Measurements from ENCODE around the gene TRAM2. TPM values are rescaled to one million over a fixed set of nuclear protein-coding genes. Genes with fewer than 3 reads are reported as not detected.

TRAM2 gene, protein sequence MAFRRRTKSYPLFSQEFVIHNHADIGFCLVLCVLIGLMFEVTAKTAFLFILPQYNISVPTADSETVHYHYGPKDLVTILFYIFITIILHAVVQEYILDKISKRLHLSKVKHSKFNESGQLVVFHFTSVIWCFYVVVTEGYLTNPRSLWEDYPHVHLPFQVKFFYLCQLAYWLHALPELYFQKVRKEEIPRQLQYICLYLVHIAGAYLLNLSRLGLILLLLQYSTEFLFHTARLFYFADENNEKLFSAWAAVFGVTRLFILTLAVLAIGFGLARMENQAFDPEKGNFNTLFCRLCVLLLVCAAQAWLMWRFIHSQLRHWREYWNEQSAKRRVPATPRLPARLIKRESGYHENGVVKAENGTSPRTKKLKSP
- total RNA-seq: 10 to 100 TPM in 1 of 6 donors, 1 to 10 TPM in 5; 3.9 to 11.2 (median 6.1) TPM
- 1 to 10 TPM; 1.9 to 3.2 TPM for polyA plus RNA-seq

DNA sequence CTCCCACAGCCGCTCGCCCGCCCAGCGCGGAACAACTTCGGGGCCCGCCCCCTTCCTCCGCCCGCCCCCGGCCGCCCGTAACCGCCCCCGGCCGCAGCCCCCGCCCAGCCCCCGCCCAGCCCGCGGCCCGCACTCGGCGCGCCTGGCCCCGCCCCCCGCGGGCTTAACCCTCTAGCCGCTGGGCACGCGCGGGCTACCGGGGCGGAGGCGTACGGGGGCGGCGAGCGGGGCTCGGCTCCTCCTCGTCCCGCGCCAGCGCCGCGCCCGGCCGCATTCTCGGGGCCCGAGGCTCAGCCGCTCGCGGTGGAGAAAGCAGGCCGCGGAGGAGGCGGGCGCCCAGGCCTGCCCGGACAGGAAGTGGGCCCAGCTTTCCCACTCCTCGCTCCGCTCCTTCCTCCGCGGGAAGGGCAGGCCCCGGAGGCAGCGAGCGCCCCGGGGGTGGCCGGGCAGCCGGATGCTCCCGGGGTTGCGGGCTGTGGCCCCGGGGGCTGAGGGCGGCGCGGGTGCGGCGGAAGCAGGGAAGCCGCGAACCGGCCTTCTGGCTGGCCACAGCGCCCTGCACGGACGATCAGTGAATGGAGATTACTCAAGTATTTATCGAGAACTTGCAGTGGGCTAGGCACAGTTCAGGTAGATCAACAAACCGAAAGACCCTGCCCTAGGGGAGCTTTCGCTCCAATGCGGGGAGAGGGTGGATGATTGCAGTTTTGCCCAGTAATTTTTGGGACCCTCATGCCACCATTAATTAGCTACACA is at the start of gene TRAM2:
TSS of gene TRAM2 (minus strand) at position 39 of the 756 bp plus-strand sequence. CDS start 145 bp downstream, outside the sequence.
- Histone ChIP-seq H3K27me3 (no peaks in the 10 kb centered on the region), H3K27ac (peak within 1 kb of the TSS; percentile 97), H3K4me1 (peaks cover 4 to 7% (median 4%) of the 10 kb centered on the region in 3 donors), H3K9me3 (no peaks in the 10 kb centered on the region), H3K4me3 (peak within 1 kb of the TSS; percentile 71 to 93 (median 76)), H3K36me3 (no peaks in the 10 kb centered on the region)
- ATAC-seq (peak; percentile 87 to 93 (median 91)), FAIRE-seq (no peak), DNase-seq (peak; percentile 78 to 94 (median 86))
- intact Hi-C loops (cut with DNase I): no loop called here
- TF ChIP-seq, protein P1, sequence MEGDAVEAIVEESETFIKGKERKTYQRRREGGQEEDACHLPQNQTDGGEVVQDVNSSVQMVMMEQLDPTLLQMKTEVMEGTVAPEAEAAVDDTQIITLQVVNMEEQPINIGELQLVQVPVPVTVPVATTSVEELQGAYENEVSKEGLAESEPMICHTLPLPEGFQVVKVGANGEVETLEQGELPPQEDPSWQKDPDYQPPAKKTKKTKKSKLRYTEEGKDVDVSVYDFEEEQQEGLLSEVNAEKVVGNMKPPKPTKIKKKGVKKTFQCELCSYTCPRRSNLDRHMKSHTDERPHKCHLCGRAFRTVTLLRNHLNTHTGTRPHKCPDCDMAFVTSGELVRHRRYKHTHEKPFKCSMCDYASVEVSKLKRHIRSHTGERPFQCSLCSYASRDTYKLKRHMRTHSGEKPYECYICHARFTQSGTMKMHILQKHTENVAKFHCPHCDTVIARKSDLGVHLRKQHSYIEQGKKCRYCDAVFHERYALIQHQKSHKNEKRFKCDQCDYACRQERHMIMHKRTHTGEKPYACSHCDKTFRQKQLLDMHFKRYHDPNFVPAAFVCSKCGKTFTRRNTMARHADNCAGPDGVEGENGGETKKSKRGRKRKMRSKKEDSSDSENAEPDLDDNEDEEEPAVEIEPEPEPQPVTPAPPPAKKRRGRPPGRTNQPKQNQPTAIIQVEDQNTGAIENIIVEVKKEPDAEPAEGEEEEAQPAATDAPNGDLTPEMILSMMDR (IDR thresholded peaks at IDR 0.05): no peak
- 0 to 1% methylated on average over 30 to 84 of the region's 84 CpGs for WGBS, 2 donors

DNA sequence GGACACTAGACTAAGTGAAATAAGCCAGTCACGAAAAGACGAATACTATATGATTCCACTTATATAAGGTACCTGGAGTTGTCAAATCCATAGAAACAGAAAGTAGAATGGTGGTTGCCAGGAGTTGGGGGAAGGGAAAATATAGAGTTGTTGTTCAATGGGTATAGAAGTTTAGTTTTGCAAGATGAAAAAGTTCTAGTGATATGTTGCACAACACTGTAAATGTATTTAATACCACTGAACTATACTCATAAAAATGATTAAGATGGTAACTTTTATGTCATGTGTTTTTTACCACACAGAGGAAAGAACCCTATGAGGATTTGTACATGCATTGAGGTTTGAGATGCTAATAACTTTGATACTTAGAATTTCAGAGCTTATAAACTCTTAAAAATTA is 46.0 kb upstream of the TRAM2 start:
- Histone ChIP-seq H3K27ac (no peak overlapping the region), H3K36me3 (no peaks in the 10 kb centered on the region), H3K9me3 (no peaks in the 10 kb centered on the region), H3K4me1 (no peaks in the 10 kb centered on the region), H3K4me3 (no peak overlapping the region), H3K27me3 (no peaks in the 10 kb centered on the region)
- ATAC-seq (no peak), FAIRE-seq (no peak), DNase-seq (no peak)
- intact Hi-C loops (cut with DNase I): no loop called here
- 82 to 91% methylated on average over 2 of the region's 2 CpGs for WGBS, 2 donors
- TF ChIP-seq, protein P1 (IDR thresholded peaks at IDR 0.05): no peak

DNA sequence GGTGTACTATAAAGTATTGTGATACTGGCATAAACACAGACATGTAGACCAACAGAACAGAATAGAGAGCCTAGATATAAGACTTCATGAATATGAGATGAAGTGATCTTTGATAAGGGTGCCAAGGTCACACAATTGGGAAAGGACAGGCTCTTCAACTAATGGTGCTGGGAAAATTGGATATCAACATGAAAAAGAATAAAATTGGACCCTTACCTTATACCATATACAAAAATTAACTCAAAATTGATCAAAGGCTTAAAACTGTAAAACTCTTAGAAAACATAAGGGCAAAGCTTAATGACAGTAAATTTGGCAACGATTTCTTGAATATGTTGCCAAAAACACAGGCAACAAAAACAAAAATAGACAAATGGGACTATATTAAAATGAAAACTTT is 44.8 kb upstream of the TRAM2 start:
- no peaks in the 10 kb centered on the region for H3K27me3 ChIP-seq
- H3K4me3 ChIP-seq: no peak overlapping the region
- intact Hi-C loops (cut with DNase I): no loop called here
- TF ChIP-seq, protein P1 (IDR thresholded peaks at IDR 0.05): no peak
- no peak for FAIRE-seq
- ATAC-seq: no peak
- no peak for DNase-seq
- H3K4me1 ChIP-seq: no peaks in the 10 kb centered on the region
- no peaks in the 10 kb centered on the region for H3K9me3 ChIP-seq
- 40 to 52% methylated on average over 1 of the region's 1 CpG for WGBS, 2 donors
- no peaks in the 10 kb centered on the region for H3K36me3 ChIP-seq
- H3K27ac ChIP-seq: no peak overlapping the region

DNA sequence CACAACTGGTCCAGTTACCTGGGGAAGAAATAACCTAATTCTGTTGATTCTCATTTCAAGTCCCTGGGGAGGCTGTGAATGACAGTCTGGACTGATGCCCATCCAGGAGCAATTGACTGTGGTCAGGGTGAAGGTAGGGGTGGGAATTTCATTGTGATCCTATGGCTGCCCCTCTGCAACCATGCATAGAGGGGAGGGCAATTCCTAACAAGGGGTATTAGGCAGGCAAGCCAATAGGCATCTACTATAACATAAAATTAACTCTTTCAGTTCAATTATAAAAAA is 44.0 kb upstream of the TRAM2 start:
- no peaks in the 10 kb centered on the region for H3K27me3 ChIP-seq
- FAIRE-seq: no peak
- no peak for ATAC-seq

More for the DNA sequence above, 44.0 kb upstream of the TRAM2 start:
- no peaks in the 10 kb centered on the region for H3K4me1 ChIP-seq
- TF ChIP-seq, protein P1 (IDR thresholded peaks at IDR 0.05): no peak
- H3K27ac ChIP-seq: no peak overlapping the region
- no peak overlapping the region for H3K4me3 ChIP-seq
- no peaks in the 10 kb centered on the region for H3K9me3 ChIP-seq
- no peaks in the 10 kb centered on the region for H3K36me3 ChIP-seq
- intact Hi-C loops (cut with DNase I): no loop called here
- no peak for DNase-seq
